ENCODE results near the gene SLC2A9. TPM values are rescaled to one million over a fixed set of nuclear protein-coding genes. Genes with fewer than 3 reads are reported as not detected.

The SLC2A9 gene
- total and polyA plus RNA-seq, 8 donors: 2.2 to 19.0 (median 4.3) TPM

DNA sequence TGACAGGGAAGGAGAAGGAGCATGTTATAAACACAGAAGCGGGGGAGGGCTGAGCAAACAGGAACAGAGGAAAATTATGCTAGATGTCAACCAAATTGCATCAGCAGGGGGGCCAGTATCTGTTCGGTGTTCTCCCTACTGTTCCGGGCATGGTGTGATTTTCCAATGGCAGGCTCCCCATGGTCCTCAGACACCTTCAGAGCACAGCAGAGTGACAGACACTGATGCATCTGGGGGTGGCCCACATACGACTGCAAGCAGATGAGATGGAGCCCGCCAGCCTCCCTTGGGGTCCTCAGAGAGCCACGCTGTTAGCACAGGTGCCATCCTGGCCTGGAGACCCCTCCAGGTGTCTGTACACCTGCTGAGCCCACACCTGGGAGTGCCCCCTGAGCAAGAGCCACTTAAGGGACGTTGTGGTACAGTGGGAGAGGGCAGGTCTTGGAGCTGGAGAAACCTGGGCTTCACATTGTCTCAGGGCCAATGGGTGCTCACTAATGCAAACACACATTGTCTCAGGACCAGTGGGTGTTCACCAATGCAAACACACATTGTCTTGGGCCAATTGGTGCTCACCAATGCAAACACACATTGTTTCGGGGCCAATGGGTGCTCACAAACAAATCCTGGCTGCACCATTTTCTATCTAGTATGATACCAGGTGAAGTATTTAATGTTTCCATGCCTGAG, 95.4 kb downstream of the SLC2A9 start:
- H3K27me3 ChIP-seq: no peaks in the 10 kb centered on the region
- H3K27ac ChIP-seq: no peak overlapping the region
- no peak for ATAC-seq
- H3K4me3 ChIP-seq: no peak overlapping the region
- TF ChIP-seq, protein P1, sequence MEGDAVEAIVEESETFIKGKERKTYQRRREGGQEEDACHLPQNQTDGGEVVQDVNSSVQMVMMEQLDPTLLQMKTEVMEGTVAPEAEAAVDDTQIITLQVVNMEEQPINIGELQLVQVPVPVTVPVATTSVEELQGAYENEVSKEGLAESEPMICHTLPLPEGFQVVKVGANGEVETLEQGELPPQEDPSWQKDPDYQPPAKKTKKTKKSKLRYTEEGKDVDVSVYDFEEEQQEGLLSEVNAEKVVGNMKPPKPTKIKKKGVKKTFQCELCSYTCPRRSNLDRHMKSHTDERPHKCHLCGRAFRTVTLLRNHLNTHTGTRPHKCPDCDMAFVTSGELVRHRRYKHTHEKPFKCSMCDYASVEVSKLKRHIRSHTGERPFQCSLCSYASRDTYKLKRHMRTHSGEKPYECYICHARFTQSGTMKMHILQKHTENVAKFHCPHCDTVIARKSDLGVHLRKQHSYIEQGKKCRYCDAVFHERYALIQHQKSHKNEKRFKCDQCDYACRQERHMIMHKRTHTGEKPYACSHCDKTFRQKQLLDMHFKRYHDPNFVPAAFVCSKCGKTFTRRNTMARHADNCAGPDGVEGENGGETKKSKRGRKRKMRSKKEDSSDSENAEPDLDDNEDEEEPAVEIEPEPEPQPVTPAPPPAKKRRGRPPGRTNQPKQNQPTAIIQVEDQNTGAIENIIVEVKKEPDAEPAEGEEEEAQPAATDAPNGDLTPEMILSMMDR (IDR thresholded peaks at IDR 0.05): no peak
- intact Hi-C loops (cut with DNase I): no loop called here
- H3K4me1 ChIP-seq: no peaks in the 10 kb centered on the region
- no peak for DNase-seq
- H3K9me3 ChIP-seq: no peaks in the 10 kb centered on the region
- H3K36me3 ChIP-seq: no peaks in the 10 kb centered on the region

DNA sequence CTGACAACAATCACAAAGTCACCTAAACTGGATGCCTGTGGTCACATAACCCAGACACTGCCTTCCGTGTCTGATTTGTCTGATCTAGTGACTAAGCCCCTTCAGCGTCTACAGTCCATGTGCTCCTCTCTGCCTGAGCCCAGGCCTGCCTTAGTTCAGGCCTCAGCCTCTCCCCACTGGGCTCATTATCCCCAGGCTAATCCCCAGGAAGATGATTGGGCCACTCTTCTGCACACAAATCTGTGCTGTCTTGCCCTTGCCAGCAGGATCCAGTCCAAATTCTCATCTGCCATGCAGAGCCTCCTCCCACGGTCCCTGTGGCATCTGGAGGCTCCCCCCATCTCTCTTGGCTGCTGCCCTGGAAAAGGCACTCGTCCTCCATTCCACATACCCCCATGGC, 96.5 kb downstream of the SLC2A9 start:
- ATAC-seq: no peak
- no peaks in the 10 kb centered on the region for H3K36me3 ChIP-seq
- no peaks in the 10 kb centered on the region for H3K27me3 ChIP-seq
- H3K9me3 ChIP-seq: no peaks in the 10 kb centered on the region
- no peak for DNase-seq
- H3K27ac ChIP-seq: no peak overlapping the region
- H3K4me3 ChIP-seq: no peak overlapping the region
- no peaks in the 10 kb centered on the region for H3K4me1 ChIP-seq
- TF ChIP-seq, protein P1 (IDR thresholded peaks at IDR 0.05): no peak
- intact Hi-C loops (cut with DNase I): no loop called here

DNA sequence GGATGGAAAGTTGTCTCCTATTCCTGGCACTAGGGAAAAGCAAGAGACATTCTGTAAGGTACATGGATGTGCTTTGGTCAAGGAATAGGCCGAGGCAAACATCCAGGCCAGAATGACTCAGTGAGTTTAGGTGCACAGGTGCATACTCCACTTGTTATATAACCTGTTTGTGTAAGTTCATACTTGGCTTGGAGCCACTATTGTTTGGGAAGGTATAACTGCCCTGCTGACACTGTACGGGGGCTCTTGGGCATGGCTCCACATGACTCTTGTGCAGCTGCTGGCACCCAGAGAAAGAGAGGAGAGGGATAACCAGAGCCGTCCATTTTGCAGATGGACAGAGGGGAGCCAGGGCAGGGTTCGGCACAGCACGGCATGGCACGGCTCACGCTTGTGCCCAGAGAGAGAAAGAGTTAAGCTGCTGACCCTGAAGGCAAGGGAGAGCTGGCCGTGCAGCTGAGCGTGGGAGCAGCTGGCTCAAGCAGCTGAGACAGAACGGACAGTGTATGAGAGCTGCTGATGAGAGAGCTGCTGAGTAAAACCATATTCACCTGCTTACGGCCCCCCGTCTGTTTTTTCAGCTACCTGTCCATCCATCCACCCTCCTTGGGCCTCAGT, 98.0 kb downstream of the SLC2A9 start:
- no peak for DNase-seq
- Histone ChIP-seq H3K27ac (no peak overlapping the region), H3K4me3 (no peak overlapping the region), H3K9me3 (no peaks in the 10 kb centered on the region), H3K4me1 (no peaks in the 10 kb centered on the region), H3K27me3 (no peaks in the 10 kb centered on the region), H3K36me3 (no peaks in the 10 kb centered on the region)
- no peak for ATAC-seq
- TF ChIP-seq, protein P1 (IDR thresholded peaks at IDR 0.05): no peak
- intact Hi-C loops (cut with DNase I): no loop called here

DNA sequence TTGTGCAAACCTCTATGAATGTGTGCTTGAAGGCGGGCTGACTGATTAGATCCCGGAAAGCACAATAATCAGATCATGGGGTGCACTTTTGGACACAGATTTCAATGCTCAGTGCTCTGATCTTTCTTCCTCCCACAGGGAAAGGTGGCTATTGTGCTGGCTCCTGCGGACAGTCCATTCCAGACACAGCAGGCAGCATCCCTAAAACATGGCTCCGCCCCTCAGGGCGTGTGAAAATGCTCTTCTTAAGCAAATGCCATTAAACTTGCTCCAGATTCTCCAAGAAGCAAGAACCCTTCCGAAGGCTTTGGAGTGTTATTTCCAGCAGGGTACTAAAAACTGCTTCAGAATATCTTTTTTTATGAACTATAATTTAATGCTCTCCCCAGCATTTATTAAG, 100.0 kb downstream of the SLC2A9 start:
- Histone ChIP-seq H3K4me1 (no peaks in the 10 kb centered on the region), H3K9me3 (no peaks in the 10 kb centered on the region), H3K27me3 (no peaks in the 10 kb centered on the region), H3K27ac (no peak overlapping the region), H3K36me3 (no peaks in the 10 kb centered on the region), H3K4me3 (no peak overlapping the region)
- intact Hi-C loops (cut with DNase I): no loop called here
- ATAC-seq (no peak), DNase-seq (no peak)
- TF ChIP-seq, protein P1 (IDR thresholded peaks at IDR 0.05): no peak

DNA sequence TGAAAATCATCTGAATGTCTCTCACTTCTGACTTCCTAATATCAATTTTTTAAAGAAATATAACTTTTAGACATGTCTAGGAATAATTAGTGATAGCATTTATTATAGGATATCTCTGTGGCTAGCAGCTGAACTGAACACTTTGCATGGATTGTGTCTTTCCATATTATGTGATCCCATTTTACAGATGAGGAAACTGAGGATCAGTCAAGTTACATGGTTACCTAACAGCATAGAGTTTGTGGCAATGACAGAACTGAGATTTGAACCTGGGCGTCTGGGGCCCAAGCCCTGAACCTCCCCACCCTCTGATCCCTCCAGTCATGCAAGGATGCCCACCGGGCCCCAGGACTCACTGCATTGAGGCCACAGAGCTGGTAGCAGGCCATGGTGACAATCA, 101.3 kb downstream of the SLC2A9 start:
- no peak for ATAC-seq
- no peak overlapping the region for H3K4me3 ChIP-seq
- H3K27me3 ChIP-seq: no peaks in the 10 kb centered on the region
- intact Hi-C loops (cut with DNase I): no loop called here
- H3K36me3 ChIP-seq: no peaks in the 10 kb centered on the region
- H3K4me1 ChIP-seq: no peaks in the 10 kb centered on the region
- no peak for DNase-seq
- TF ChIP-seq, protein P1 (IDR thresholded peaks at IDR 0.05): no peak
- H3K9me3 ChIP-seq: no peaks in the 10 kb centered on the region
- no peak overlapping the region for H3K27ac ChIP-seq

All from left lung (tissue), 10 donors.